ENCODE results near the gene LCE1E.

LCE1E gene

GRCh38 chr1:152770411-152770810 lies 15.6 kb upstream of the LCE1E start:
- Mint-ChIP-seq H3K4me1 (no peaks in the 10 kb centered on the region), H3K36me3 (ENCODE audit: low read depth) (no peaks in the 10 kb centered on the region), H3K27me3 (ENCODE audit: low read depth) (peaks cover 3% of the 10 kb centered on the region), H3K4me3 (no peak overlapping the region), H3K9me3 (peaks cover 35% of the 10 kb centered on the region), H3K27ac (no peak overlapping the region)
- no peak for TF ChIP-seq CTCF (IDR thresholded peaks at IDR 0.05; ENCODE audit: unreplicated experiment in 3 of 3)

GRCh38 chr1:152774875-152775274 lies 11.2 kb upstream of the LCE1E start, which contains the start of gene LCE1F:
LCE1F (plus strand) TSS chr1:152775140; CDS start chr1:152776372, 1,232 bp downstream.
- Mint-ChIP-seq H3K9me3 (peaks cover 43% of the 10 kb centered on the region), H3K4me1 (no peaks in the 10 kb centered on the region), H3K27ac (no peak within 1 kb of the TSS), H3K4me3 (no peak within 1 kb of the TSS), H3K36me3 (ENCODE audit: low read depth) (no peaks in the 10 kb centered on the region), H3K27me3 (ENCODE audit: low read depth) (no peaks in the 10 kb centered on the region)
- TF ChIP-seq CTCF (IDR thresholded peaks at IDR 0.05; ENCODE audit: unreplicated experiment in 3 of 3): no peak

- Mint-ChIP-seq H3K27me3 (ENCODE audit: low read depth) (no peaks in the 10 kb centered on the region), H3K4me1 (no peaks in the 10 kb centered on the region), H3K4me3 (no peak overlapping the region), H3K27ac (no peak overlapping the region), H3K9me3 (peaks cover 40% of the 10 kb centered on the region), H3K36me3 (ENCODE audit: low read depth) (no peaks in the 10 kb centered on the region)
- TF ChIP-seq CTCF (IDR thresholded peaks at IDR 0.05; ENCODE audit: unreplicated experiment in 3 of 3): no peak
These were observed 9.7 kb upstream of the LCE1E start for GRCh38 chr1:152776361-152776760.

GRCh38 chr1:152777510-152778137 lies 8.4 kb upstream of the LCE1E start:
- Mint-ChIP-seq H3K4me1 (no peaks in the 10 kb centered on the region), H3K36me3 (ENCODE audit: low read depth) (no peaks in the 10 kb centered on the region), H3K4me3 (no peak overlapping the region), H3K27ac (no peak overlapping the region), H3K27me3 (ENCODE audit: low read depth) (no peaks in the 10 kb centered on the region), H3K9me3 (peaks cover 37% of the 10 kb centered on the region)
- no peak for TF ChIP-seq CTCF (IDR thresholded peaks at IDR 0.05; ENCODE audit: unreplicated experiment in 3 of 3)

- TF ChIP-seq CTCF (IDR thresholded peaks at IDR 0.05; ENCODE audit: unreplicated experiment in 3 of 3): no peak
- Mint-ChIP-seq H3K36me3 (ENCODE audit: low read depth) (peaks cover 2% of the 10 kb centered on the region), H3K27me3 (ENCODE audit: low read depth) (no peaks in the 10 kb centered on the region), H3K4me1 (no peaks in the 10 kb centered on the region), H3K9me3 (peaks cover 24% of the 10 kb centered on the region), H3K4me3 (no peak overlapping the region), H3K27ac (no peak overlapping the region)
These were observed 3.0 kb upstream of the LCE1E start for GRCh38 chr1:152783095-152783494.

GRCh38 chr1:152795686-152796085 lies 9.6 kb downstream of the LCE1E start:
- Mint-ChIP-seq H3K4me3 (no peak overlapping the region), H3K27ac (no peak overlapping the region), H3K27me3 (ENCODE audit: low read depth) (no peaks in the 10 kb centered on the region), H3K36me3 (ENCODE audit: low read depth) (no peaks in the 10 kb centered on the region), H3K4me1 (no peaks in the 10 kb centered on the region), H3K9me3 (peaks cover 12% of the 10 kb centered on the region)
- no peak for TF ChIP-seq CTCF (IDR thresholded peaks at IDR 0.05; ENCODE audit: unreplicated experiment in 3 of 3)
